NCI-H187 treated with DMSO at 0.1 percent for 48 hours (cell line): ENCODE measurements around the gene MTMR2.

ENCODE experiments used
- DNase-seq: peaks from one replicate; lab custom pipeline; 2025; lab: John Stamatoyannopoulos, UW

Gene MTMR2

GRCh38 chr11:95923728-95924413 is at the start of gene MTMR2:
TSS of gene MTMR2 (minus strand) at chr11:95924107. CDS start at chr11:95923954, 153 bp downstream.
- no peak for DNase-seq

GRCh38 chr11:95972060-95972459 is 48.2 kb upstream of the MTMR2 start:
- DNase-seq = no peak

- no peak for DNase-seq
These were observed 44.7 kb upstream of the MTMR2 start for GRCh38 chr11:95968585-95968984.

GRCh38 chr11:95964281-95964680 is 40.4 kb upstream of the MTMR2 start:
- DNase-seq = no peak

GRCh38 chr11:95961758-95962157 is 37.9 kb upstream of the MTMR2 start:
- no peak for DNase-seq

- DNase-seq = no peak
These were observed 27.0 kb upstream of the MTMR2 start for GRCh38 chr11:95950905-95951304.

- no peak for DNase-seq
These were observed 24.7 kb upstream of the MTMR2 start for GRCh38 chr11:95948637-95949036.

- no peak for DNase-seq
These were observed 20.7 kb upstream of the MTMR2 start for GRCh38 chr11:95944623-95945022.

GRCh38 chr11:95943546-95943945 is 19.6 kb upstream of the MTMR2 start:
- DNase-seq = no peak

GRCh38 chr11:95939091-95939490 is 15.2 kb upstream of the MTMR2 start:
- no peak for DNase-seq

GRCh38 chr11:95937358-95937757 is 13.5 kb upstream of the MTMR2 start:
- no peak for DNase-seq

- no peak for DNase-seq
These were observed 9.7 kb upstream of the MTMR2 start for GRCh38 chr11:95933594-95933993.

GRCh38 chr11:95931916-95932315 is 8.0 kb upstream of the MTMR2 start:
- DNase-seq = no peak

- DNase-seq = no peak
These were observed 7.0 kb upstream of the MTMR2 start for GRCh38 chr11:95930948-95931347.

GRCh38 chr11:95926726-95927125 is 2.8 kb upstream of the MTMR2 start:
- no peak for DNase-seq

- no peak for DNase-seq
These were observed 1.1 kb upstream of the MTMR2 start for GRCh38 chr11:95925011-95925410.

- DNase-seq = no peak
These were observed 480 bp upstream of the MTMR2 start for GRCh38 chr11:95924414-95924760.

GRCh38 chr11:95923439-95923727 is 524 bp downstream of the MTMR2 start:
- no peak for DNase-seq

GRCh38 chr11:95922536-95923438 is 1.1 kb downstream of the MTMR2 start:
- no peak for DNase-seq

GRCh38 chr11:95922099-95922498 is 1.8 kb downstream of the MTMR2 start:
- no peak for DNase-seq

GRCh38 chr11:95920460-95921105 is 3.3 kb downstream of the MTMR2 start:
- no peak for DNase-seq

- no peak for DNase-seq
These were observed 4.4 kb downstream of the MTMR2 start for GRCh38 chr11:95919514-95919913.

- no peak for DNase-seq
These were observed 5.2 kb downstream of the MTMR2 start for GRCh38 chr11:95918720-95919119.
